Measurements from ENCODE around the gene RAB26. TPM values are rescaled to one million over a fixed set of nuclear protein-coding genes. Genes with fewer than 3 reads are reported as not detected.

RAB26 gene
- total RNA-seq, 4 donors from 2014 or later = 17.9 to 33.8 (median 24.3) TPM

- no peak for DNase-seq
- Histone ChIP-seq H3K36me3 (peaks cover 0 to 31% (median 0%) of the 10 kb centered on the region in 3 donors), H3K27me3 (no peaks in the 10 kb centered on the region), H3K4me1 (no peaks in the 10 kb centered on the region), H3K27ac (no peak overlapping the region), H3K4me3 (no peak overlapping the region), H3K9me3 (no peaks in the 10 kb centered on the region)
- TF ChIP-seq CTCF (IDR thresholded peaks at IDR 0.05) = no peak
- TF ChIP-seq POLR2A (IDR thresholded peaks at IDR 0.05) = no peak
Observed at GRCh38 chr16:2180461-2180860, 32.0 kb downstream of the RAB26 start.

- TF ChIP-seq POLR2A (IDR thresholded peaks at IDR 0.05) (no peak), CTCF (IDR thresholded peaks at IDR 0.05) (no peak)
- no peak for DNase-seq
- Histone ChIP-seq H3K27ac (no peak overlapping the region), H3K36me3 (peaks cover 0 to 23% (median 0%) of the 10 kb centered on the region in 3 donors), H3K4me1 (no peaks in the 10 kb centered on the region), H3K4me3 (no peak overlapping the region), H3K9me3 (no peaks in the 10 kb centered on the region), H3K27me3 (no peaks in the 10 kb centered on the region)
Observed at GRCh38 chr16:2180962-2181923, 32.8 kb downstream of the RAB26 start.

GRCh38 chr16:2181952-2182351 lies 33.5 kb downstream of the RAB26 start:
- H3K4me3 ChIP-seq = no peak overlapping the region
- no peaks in the 10 kb centered on the region for H3K27me3 ChIP-seq
- no peak for TF ChIP-seq CTCF (IDR thresholded peaks at IDR 0.05)
- no peak for TF ChIP-seq POLR2A (IDR thresholded peaks at IDR 0.05)
- H3K27ac ChIP-seq = no peak overlapping the region
- H3K4me1 ChIP-seq = no peaks in the 10 kb centered on the region
- DNase-seq = no peak
- H3K36me3 ChIP-seq = peaks cover 0 to 16% (median 0%) of the 10 kb centered on the region in 3 donors
- H3K9me3 ChIP-seq = no peaks in the 10 kb centered on the region

GRCh38 chr16:2183671-2184070 lies 35.2 kb downstream of the RAB26 start:
- no peak overlapping the region for H3K4me3 ChIP-seq
- no peak overlapping the region for H3K27ac ChIP-seq
- H3K27me3 ChIP-seq = no peaks in the 10 kb centered on the region
- DNase-seq = no peak
- no peaks in the 10 kb centered on the region for H3K4me1 ChIP-seq
- H3K9me3 ChIP-seq = no peaks in the 10 kb centered on the region
- TF ChIP-seq POLR2A (IDR thresholded peaks at IDR 0.05) (no peak), CTCF (IDR thresholded peaks at IDR 0.05) (no peak)
- H3K36me3 ChIP-seq = no peaks in the 10 kb centered on the region

GRCh38 chr16:2184346-2184745 lies 35.9 kb downstream of the RAB26 start:
- DNase-seq = no peak
- Histone ChIP-seq H3K9me3 (no peaks in the 10 kb centered on the region), H3K36me3 (no peaks in the 10 kb centered on the region), H3K27me3 (no peaks in the 10 kb centered on the region), H3K4me3 (no peak overlapping the region), H3K27ac (no peak overlapping the region), H3K4me1 (no peaks in the 10 kb centered on the region)
- TF ChIP-seq POLR2A (IDR thresholded peaks at IDR 0.05) (no peak), CTCF (IDR thresholded peaks at IDR 0.05) (no peak)
